ENCODE measurements around the gene EGF.
"Not testable (repeated sequence)": the region's sequence is repeated elsewhere in the genome, so short reads cannot be mapped to it uniquely, and the experiment has no call there.

EGF gene

DNA sequence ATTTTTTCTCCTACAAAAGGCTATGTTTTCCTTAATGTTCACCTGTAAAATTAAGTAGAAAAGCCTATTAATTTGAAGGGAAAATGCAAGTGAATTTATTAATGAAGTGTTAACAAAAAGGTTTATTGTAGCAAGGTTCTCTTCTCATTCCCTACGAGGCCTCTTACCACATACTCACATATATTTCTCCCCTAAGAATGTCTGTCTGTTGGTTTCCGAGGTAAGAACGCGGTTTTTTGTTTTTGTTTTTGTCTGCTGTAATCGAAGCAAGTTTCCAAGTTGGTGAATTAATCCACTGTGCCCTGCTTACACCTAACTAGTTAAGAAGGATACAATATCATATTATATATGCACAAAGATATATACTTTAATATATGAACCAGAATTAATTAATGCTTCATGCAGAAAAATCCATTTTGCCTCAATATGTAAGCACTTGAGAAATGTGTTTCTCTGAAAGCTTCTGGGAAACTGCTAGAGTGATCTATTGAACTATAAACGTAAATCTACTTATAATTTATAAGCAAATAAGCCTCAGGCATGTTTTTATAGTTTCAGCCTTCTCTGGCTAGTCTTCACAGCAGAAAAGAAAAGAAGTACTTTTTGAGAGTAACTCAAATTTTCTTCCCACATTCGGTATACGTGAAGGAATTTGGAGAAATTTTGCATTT is 120.8 kb downstream of the EGF start:
- no peak for DNase-seq

DNA sequence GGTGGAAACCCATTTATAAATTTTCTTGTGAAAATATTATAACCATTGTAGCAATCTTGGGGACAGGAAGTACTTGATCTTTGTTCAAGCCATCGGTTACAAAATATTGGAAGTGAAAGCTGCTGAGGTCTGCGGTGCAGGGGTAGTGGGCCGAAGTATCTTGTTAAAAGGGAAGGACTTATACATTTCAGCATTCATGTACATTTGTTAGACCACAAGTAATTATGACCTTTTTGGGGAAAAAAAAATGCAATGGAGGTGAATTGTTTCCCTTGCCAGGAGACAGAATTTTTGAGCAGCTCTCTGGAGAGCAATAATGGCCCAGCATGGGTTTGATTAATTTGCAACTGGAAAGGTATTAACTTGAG is 121.3 kb downstream of the EGF start:
- DNase-seq, result no peak

DNA sequence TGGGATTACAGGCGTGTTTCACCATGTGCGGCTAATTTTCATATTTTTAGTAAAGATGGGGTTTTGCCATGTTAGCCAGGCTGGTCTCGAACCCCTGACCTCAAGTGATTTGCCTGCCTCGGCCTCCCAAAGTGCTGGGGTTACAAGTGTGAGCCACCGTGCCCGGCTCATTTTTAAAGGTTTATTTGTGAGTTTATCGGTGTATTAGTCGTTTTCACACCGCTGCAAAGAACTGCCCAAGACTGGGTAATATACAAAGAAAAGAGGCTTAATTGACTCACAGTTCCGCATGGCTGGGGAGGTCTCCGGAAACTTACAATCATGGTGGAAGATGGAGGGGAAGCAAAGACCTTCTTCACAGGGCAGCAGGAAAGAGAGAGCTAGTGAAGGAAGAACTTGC is 126.5 kb downstream of the EGF start:
- DNase-seq, result not testable (repeated sequence)

DNA sequence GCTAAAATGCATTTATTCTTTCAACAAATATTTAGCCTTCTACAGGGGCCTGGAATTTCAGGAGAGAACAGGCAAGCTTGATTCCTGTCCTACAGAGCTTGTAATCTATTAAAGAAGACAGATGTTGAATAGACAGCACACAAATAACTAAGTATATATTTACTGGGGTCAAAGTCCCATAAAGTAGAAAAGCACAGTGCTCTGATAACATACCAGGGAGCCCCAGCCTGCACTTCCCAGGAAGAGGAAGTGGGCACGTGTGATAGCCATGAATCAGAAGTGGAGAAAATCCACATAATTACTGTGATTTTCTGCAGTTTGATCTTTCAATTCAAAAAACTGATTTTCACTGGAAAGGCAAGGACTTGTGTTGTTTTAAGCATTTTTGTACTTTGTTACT is 129.1 kb downstream of the EGF start:
- no peak for DNase-seq

DNA sequence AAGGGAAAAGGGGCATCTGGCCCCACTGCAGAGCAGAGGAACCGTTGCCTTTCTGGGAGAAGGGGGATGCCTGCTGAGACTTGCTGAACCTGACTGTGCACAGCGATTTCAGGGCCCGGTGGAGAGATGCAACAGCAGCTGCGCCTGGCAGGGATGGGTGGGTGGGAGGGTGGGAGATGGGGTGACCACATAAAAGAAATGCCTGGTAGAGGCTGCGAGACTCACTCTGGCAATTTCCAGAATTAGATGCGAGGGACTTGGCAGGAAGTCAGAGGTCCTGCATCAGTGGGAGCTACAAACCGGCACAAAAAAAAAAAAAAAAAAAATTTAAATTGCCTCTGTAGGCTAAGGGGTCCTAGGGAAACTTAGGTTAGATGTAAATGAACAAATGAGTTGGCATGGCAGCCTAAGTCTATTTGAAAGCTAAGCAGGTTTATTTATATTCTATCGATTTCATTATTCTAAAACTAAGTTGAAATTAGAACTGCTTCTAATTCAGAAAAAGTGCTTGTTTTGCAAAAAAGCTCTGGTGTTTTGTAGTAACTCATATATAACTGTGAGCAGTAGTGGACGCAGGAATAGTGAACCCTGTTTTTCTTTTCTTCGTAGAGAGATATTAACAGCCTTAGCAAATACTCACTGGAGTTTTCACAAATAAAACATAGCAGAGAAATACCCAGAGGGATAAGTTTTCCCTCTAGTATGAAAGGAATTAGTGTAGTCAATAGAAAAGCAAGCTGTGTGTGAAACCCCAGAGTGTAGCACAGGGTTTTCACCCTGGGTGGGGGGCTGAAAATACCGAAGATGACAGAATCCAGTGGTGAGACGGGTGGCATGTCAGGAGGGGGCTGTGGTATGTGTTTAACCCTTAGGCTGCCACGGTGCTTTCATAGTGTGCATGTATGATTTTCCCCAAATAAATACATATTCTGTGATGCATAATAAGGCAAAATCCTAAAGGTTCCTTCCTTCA is 130.1 kb downstream of the EGF start:
- no peak for DNase-seq

DNA sequence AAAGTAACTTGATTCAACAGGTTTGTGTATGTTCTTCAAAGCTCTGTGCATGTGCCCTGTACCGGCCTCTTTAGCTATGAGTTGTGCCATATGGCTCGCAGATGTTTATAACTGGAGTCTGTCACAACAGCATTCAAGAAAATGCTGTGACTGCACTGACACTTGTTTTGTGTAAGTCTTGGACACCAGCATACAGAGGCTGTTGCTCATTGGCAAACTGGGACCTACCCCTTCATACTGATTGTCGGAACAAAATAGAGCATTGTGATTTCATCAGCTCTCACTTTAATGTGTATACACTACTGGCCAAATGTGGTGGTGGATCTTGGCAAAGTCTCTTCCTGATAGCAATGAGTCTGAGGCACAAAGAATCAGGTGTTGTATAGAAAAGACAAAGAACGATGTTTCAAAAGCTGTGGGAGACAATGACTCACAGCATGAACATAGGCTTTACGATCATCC is 133.9 kb downstream of the EGF start:
- DNase-seq, result peak in 4 of 51 donors; percentile 3 to 26 (median 13)

DNA sequence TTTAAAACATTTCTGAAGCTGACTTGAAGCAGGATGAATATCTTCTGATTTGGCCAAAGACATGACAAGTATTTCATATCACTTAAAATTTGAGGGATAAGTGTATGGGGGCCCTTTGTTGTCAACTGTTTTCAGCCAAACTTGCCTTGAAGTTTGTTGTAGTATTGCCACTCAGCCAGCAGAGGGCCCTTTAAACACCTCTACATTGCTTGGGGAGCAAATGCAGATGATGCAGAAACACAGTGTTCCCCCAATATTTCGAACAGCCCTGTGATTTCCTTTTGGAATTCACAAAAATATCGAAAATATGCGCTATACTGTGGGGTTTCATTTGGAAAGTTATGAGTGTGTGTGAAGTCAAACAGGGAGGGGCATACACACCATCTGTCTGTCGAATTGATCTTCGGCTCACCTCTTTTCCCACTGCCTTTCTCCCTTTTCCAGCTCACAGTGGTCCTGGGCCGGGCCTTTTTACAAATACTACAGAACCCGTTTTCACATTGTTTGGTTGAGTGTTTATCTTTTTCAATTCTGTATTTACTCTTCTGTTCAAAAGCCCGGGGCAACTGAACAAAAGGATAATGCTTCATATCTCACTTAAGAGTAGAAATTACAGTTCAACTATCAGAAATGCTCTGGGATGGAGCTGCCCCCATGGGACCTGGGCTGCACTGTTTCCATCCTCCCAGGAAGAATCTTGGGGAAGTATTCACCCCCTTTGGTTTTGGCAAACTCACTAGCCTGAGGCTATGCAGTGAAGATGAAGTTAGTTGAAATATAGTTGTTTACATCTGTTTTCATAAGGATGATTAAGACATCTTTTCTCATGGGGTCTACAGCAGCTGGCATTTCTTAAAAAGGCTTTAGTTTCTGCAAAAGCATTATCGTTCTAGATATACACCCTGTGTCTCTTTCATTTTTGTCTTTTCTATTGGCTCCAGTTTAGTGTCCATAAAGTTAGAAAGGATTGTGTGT is 137.6 kb downstream of the EGF start:
- peak in 31 of 51 donors; percentile 4 to 63 (median 20) for DNase-seq

DNA sequence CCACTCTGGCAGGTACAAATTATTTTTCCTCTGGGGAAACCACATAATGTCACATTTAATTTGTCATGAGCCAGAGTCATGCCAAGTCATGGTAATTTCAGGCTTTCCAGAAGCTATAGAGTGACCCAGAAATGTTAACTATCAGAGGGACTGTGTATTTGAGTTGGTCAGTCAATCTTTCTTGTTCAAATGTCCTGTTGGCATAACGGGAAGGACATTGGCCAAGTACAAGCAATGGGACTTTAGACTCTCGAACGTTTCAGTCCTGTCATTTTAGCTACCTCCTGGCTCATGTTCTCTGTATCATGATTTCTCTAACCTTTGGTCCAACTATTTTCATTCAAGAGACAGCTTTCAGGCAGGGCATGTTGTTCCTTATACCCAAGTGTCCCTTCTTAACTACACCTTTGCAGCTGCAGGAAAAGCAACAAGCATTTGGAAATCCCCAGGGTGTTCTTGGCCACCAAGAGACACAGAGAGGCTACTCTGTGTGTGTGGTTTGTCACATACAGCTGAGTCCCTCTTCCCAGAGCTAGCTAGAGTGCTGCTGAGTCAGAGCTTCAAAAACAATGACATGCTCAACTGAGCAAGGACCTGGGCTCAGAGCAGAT is 142.6 kb downstream of the EGF start:
- peak in 13 of 51 donors; percentile 6 to 51 (median 14) for DNase-seq

DNA sequence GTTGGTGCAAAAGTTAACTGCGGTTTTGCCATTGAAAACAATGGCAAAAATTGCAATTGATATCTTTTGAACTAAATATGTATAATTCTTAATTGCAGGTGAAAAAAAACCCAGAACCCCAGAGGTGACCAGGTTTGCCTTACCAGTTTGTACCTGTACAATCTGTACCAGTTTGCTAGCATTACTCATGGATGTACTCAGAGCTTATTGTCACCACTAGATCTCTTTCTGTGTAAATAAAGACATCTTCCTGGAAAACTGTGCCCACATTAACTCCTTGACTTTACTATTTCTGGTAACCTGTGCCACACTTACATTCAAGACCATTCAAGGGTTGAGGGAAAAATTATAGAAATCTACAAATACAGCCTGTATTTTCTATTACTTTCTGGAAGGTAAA is 146.0 kb downstream of the EGF start:
- no peak for DNase-seq

DNA sequence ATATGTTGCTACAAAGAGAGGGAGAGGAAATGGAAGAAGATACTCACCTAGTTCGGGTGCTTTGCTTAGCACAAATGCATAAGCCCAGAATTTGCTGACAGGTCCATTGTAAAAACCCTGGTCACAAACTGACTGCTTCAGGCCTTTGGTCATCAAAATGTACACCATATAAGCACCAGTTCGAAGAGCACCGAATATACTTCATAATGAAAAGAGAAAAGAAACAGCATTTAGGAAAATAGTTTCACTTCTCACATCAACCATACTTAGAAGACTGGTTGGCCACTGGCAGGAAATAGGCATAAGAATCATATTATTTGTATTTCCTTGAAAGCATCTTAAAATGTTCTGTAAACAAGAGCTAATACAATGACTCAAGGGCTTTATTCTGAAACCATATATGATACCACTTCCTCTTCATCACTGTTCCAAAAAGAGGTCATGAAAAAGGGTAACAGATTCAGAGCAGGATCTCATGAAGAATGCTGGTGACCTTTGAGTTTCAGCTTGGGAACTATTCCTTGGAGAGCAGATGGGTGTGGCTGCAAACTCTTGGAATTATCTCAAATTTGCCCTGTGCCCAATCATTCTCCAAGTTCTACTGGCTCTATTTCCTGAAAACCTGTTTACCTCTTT is 147.0 kb downstream of the EGF start:
- DNase-seq, result no peak

DNA sequence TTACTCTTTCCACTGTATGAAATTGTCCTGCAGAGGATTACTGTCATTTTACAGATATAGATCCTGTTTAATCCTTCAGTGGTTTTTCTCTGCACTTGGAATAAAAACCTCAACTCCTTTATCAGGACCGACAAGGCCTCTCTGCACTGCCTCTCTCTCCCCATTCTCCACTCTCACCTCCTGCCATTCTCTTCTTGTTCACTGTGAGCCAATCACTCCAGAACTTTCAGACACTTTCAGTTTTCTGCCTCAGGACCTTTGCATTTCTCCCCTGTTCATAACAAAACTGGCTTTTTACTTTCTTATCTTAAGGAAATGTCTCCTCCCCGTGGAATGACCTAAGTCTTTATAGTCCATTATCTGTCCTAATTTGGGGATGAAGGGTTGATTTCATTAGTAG is 148.4 kb downstream of the EGF start:
- no peak for DNase-seq
